Measurements from ENCODE around the gene GRM8.

GRM8 gene

DNA sequence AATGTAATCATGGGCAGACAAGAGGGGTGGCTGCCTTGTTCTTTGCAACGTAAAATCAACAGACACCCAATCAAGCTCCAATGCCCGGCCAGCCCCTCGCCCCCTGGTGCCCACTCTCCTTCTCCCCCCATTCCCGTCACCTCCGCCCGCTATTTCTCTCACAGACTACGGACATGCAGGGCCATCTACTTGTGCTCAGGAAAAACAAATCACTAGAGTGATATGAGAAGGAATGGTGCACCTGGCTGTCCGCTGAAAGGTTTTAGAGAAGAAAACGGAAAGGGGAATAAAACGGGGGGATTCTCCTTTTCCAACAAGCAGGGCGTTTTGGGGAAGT lies 396 bp downstream of the GRM8 start:
- in situ Hi-C loops (cut with MboI; ENCODE audit: low sequenced_read_pairs, unreplicated experiment), result no loop called here
- TF ChIP-seq, protein P1, sequence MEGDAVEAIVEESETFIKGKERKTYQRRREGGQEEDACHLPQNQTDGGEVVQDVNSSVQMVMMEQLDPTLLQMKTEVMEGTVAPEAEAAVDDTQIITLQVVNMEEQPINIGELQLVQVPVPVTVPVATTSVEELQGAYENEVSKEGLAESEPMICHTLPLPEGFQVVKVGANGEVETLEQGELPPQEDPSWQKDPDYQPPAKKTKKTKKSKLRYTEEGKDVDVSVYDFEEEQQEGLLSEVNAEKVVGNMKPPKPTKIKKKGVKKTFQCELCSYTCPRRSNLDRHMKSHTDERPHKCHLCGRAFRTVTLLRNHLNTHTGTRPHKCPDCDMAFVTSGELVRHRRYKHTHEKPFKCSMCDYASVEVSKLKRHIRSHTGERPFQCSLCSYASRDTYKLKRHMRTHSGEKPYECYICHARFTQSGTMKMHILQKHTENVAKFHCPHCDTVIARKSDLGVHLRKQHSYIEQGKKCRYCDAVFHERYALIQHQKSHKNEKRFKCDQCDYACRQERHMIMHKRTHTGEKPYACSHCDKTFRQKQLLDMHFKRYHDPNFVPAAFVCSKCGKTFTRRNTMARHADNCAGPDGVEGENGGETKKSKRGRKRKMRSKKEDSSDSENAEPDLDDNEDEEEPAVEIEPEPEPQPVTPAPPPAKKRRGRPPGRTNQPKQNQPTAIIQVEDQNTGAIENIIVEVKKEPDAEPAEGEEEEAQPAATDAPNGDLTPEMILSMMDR (IDR thresholded peaks at IDR 0.05; ENCODE audit: borderline replicate concordance, control extremely low read depth, extremely low read depth, insufficient read depth, missing control alignments), result no peak
- no peak for DNase-seq (ENCODE audit: low spot score)

DNA sequence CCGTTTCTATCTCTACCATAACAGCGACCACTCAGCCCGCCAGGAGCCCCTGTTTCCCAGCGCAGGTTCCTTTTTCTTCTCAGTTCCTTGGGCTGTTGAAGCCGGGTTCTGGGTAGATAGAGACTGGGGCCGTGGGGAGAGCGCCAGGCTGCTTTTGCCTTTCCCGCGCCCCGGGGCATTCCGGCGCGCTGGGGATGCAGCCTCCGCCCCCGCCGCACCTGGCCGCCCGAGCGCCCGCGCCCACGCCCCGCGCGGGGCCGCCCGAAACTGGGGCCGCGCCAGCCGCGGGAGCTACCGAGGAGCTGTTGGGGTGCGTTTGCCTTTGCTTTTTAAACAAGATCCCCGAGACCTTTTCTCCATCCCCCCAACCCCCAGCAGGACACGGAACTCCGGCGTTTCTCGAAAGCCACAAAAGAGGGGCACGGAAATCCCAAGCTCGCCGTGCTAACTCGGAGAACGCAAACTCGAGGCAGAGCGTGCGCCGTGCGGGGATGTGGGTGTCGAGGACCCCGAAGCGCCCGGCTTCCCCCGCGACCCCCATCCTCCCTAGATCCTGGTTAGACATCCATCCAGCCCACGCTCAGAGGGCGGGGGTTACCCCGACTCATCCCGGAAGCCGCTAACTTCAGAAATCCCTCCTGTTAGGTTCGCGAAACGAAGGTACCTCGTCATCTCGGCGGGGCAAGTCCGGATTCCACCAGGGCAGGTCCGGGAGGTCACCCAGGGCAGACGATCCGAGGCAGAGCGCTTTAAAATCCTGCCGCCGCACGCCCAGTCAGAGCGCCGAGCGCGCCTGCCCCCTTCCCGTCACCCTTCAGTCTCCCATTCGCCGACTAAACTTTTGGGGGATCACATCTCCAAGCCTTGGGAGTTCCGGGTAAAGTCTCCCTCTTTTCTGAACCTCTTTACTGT lies 1.0 kb downstream of the GRM8 start:
- peak; percentile 66 for DNase-seq (ENCODE audit: low spot score)
- in situ Hi-C loops (cut with MboI; ENCODE audit: low sequenced_read_pairs, unreplicated experiment), result no loop called here
- TF ChIP-seq, protein P1 (IDR thresholded peaks at IDR 0.05; ENCODE audit: borderline replicate concordance, control extremely low read depth, extremely low read depth, insufficient read depth, missing control alignments), result no peak

DNA sequence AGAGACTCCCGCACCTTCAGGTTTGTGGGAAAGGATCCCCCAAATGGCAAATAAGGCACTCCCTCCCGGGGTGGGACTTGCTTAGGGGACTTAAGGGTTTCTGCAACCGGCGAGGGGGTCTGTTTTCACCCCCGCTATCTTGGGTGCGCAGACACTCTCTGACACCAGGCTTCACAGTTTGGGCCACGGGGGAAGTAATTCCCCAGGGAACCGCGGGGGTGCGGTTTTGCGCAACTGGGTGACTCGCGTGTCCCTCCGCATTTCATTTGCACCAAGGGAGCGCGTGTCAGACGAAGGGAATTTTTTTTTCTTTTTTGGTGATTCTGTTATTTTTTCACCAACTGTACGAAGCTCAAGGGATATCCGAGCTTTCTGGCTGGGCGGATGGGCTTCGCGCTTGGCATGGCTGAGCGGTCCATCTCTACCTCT lies 1.7 kb downstream of the GRM8 start:
- TF ChIP-seq, protein P1 (IDR thresholded peaks at IDR 0.05; ENCODE audit: borderline replicate concordance, control extremely low read depth, extremely low read depth, insufficient read depth, missing control alignments), result no peak
- in situ Hi-C loops (cut with MboI; ENCODE audit: low sequenced_read_pairs, unreplicated experiment), result no loop called here
- DNase-seq (ENCODE audit: low spot score), result no peak

DNA sequence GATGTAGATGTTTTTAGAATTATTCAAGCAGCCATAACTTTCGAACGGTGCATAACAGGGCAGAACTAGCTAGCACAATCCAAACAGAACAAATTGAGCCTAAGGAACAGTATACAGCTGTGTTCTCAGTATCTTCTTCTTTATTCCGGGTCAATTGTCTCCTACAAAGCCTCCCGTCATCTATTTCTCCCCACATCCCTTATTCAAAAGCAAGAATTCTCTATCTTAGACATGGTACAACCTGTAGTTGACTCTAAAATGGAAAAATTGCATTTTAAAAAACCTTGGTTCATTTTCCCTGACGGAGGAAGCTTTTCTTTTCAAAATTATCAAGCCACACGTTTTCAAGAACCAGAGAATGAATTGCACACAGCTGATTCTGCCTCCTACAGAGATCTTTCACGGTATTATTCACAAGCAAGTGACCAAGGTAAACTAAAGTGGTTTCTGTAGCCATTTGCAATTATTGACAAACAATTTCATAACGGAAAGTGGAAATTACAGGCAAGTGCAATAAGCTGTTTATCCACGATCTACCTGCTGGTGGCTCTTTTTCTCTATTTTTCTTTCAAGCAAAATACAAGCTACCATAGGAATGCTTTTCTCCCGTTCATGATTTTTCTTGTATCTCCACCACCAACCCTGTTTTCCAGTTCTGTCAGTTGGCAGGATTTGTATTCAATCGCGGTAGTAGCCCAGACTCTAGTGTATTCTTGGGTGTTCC lies 2.3 kb downstream of the GRM8 start:
- no peak for DNase-seq (ENCODE audit: low spot score)
- TF ChIP-seq, protein P1 (IDR thresholded peaks at IDR 0.05; ENCODE audit: borderline replicate concordance, control extremely low read depth, extremely low read depth, insufficient read depth, missing control alignments), result no peak
- in situ Hi-C loops (cut with MboI; ENCODE audit: low sequenced_read_pairs, unreplicated experiment), result no loop called here

DNA sequence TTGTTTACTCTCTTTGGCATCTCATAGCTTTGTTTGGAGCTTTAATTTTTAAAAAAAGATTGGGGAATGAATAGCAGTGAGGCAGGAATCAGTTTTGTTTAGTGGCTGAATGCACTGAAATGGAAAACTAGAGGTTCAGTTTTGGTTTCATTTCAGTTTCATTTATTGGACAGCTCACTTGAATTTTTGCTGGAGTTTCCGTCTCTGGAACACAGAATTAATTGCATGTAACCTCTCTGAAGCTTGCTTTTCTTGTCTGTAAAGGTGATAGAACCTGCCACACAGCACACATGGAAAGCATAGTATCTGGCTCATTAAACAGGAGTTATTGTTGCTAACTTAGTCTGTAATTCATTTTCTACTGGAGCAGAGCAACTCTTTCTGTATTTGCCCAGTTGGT lies 7.1 kb downstream of the GRM8 start:
- no peak for DNase-seq (ENCODE audit: low spot score)
- in situ Hi-C loops (cut with MboI; ENCODE audit: low sequenced_read_pairs, unreplicated experiment), result no loop called here
- TF ChIP-seq, protein P1 (IDR thresholded peaks at IDR 0.05; ENCODE audit: borderline replicate concordance, control extremely low read depth, extremely low read depth, insufficient read depth, missing control alignments), result no peak

DNA sequence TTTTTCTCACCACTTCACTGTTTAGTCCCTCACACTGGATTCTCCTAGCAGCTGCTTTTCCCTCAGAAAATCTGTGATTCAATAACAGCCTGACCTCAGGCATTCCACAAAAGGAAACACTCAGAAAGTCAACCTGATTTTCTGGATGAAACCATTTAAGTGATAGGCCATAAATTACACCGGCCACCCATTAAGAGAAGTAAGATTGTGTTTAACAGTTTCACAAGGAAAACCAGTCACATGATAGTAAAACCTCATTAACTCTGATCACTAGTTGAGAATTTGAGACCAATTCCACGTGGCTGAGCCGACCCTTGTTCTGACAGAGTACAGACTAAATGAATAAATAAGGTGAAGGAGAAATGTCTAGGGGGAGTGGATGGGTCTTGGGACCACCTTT lies 7.7 kb downstream of the GRM8 start:
- in situ Hi-C loops (cut with MboI; ENCODE audit: low sequenced_read_pairs, unreplicated experiment), result no loop called here
- TF ChIP-seq, protein P1 (IDR thresholded peaks at IDR 0.05; ENCODE audit: borderline replicate concordance, control extremely low read depth, extremely low read depth, insufficient read depth, missing control alignments), result no peak
- DNase-seq (ENCODE audit: low spot score), result no peak

All from GM13976 (cell line).